ENCODE results near the gene SLC9A8. TPM values are rescaled to one million over a fixed set of nuclear protein-coding genes. Genes with fewer than 3 reads are reported as not detected.
A peak's percentile ranks its signal among the peaks of the same experiment; 100 is the strongest.

The SLC9A8 gene
- total RNA-seq, 1 donor from 2014 or later, result 1.6 TPM

DNA sequence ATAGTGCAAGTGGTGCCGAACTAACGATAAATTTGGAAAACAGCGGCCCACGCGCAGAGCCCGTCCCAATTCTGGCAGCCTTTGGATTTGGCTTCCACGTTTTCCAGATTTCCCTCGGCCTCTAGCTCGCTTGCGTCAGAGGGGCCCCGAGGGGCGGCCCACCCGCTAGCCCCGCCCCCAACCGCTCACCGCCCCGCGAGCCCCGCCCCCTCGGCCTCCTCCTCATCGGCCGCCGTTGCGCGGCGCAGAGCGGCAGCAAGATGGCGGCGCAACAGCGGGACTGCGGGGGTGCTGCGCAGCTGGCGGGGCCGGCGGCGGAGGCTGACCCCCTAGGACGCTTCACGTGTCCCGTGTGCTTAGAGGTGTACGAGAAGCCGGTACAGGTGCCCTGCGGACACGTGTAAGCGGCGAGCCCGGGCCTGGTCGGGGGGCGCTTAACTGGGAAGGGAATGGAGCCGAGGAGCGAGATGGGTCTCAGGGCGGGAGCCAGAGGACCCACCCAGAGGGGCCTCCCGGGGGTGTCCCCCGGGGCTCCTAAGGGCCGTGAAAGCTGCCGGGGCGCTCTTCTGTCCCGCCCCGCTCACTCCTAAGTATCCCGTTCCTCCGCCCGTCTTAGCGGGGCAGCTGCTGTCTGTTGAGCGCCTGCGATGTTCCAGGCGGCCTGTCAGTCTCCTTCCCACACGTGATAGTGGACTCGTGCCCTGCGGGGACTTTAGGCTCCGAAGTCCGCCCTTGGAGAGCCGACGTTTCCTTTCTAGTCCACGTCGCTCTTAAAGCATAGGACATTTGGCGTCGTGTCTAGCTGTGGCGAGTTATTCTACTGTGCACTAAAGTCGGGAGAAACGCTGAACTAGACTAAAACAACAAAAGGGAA is 123.8 kb downstream of the SLC9A8 start, which contains the start of gene RNF114:
RNF114 (plus strand) TSS at position 245 of the 874 bp plus-strand sequence; CDS start at position 261, 16 bp downstream.
- FAIRE-seq, result no peak
- DNase-seq (ENCODE audit: low read depth), result peak; percentile 52

DNA sequence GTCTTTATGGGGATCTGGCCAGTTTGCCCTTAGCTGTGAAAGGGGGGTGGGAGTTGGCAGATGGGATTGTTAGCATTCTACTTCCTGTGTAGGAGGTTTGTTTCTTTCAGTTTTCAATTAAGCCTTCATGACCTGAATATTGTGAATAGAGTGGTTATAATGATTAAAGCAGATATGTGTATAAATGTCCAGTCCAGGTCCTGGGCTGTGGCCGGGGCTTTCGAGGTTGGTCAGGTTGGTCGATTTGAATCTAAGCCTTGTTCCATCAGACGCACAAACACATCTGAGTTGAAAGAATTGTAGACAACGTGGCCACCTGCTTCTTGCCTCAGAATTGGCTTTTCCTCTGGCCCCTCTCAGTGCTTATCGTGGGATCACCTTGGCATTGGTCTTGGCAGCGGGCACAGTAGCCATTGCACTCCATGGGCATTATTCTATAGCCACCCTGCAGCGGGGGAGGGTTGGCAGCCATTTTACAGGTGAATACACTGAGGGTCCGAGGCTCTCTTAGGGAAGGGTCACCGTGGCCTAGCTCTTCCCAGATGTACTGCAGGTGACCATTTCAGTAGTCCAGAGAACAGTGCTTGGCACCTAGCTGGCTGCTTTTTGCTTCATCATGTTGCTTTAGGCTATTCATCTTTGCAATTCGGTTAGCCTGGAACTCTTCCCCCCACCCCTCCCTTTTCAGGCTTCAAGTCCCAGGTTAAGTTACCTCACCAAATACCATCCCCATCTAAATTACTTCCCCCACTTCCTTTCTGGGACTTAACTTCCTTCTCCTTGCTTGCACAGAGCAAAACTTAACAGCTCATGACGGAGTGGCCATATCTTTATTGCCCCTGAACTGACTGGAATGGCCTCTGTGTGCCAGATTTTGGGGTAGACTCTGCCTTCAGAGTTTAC is 124.7 kb downstream of the SLC9A8 start:
- H3K36me3 ChIP-seq (ENCODE audit: control insufficient read depth, insufficient read depth, low read length), result peaks cover 11% of the 10 kb centered on the region
- peak overlapping the region; percentile 92 for H3K4me3 ChIP-seq (ENCODE audit: low read depth, low read length)
- H3K27me3 ChIP-seq (ENCODE audit: control insufficient read depth, insufficient read depth, low read length), result no peaks in the 10 kb centered on the region
- FAIRE-seq (no peak), DNase-seq (ENCODE audit: low read depth) (peak; percentile 57)
- TF ChIP-seq, protein P1, sequence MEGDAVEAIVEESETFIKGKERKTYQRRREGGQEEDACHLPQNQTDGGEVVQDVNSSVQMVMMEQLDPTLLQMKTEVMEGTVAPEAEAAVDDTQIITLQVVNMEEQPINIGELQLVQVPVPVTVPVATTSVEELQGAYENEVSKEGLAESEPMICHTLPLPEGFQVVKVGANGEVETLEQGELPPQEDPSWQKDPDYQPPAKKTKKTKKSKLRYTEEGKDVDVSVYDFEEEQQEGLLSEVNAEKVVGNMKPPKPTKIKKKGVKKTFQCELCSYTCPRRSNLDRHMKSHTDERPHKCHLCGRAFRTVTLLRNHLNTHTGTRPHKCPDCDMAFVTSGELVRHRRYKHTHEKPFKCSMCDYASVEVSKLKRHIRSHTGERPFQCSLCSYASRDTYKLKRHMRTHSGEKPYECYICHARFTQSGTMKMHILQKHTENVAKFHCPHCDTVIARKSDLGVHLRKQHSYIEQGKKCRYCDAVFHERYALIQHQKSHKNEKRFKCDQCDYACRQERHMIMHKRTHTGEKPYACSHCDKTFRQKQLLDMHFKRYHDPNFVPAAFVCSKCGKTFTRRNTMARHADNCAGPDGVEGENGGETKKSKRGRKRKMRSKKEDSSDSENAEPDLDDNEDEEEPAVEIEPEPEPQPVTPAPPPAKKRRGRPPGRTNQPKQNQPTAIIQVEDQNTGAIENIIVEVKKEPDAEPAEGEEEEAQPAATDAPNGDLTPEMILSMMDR (IDR thresholded peaks at IDR 0.05; ENCODE audit: insufficient read depth, low read length, severe bottlenecking), result no peak

More for the DNA sequence above, 123.8 kb downstream of the SLC9A8 start, which contains the start of gene RNF114:
- H3K4me3 ChIP-seq (ENCODE audit: low read depth, low read length), result peak within 1 kb of the TSS; percentile 92
- no peaks in the 10 kb centered on the region for H3K27me3 ChIP-seq (ENCODE audit: control insufficient read depth, insufficient read depth, low read length)
- TF ChIP-seq, protein P1 (IDR thresholded peaks at IDR 0.05; ENCODE audit: insufficient read depth, low read length, severe bottlenecking), result no peak
- peaks cover 8% of the 10 kb centered on the region for H3K36me3 ChIP-seq (ENCODE audit: control insufficient read depth, insufficient read depth, low read length)

DNA sequence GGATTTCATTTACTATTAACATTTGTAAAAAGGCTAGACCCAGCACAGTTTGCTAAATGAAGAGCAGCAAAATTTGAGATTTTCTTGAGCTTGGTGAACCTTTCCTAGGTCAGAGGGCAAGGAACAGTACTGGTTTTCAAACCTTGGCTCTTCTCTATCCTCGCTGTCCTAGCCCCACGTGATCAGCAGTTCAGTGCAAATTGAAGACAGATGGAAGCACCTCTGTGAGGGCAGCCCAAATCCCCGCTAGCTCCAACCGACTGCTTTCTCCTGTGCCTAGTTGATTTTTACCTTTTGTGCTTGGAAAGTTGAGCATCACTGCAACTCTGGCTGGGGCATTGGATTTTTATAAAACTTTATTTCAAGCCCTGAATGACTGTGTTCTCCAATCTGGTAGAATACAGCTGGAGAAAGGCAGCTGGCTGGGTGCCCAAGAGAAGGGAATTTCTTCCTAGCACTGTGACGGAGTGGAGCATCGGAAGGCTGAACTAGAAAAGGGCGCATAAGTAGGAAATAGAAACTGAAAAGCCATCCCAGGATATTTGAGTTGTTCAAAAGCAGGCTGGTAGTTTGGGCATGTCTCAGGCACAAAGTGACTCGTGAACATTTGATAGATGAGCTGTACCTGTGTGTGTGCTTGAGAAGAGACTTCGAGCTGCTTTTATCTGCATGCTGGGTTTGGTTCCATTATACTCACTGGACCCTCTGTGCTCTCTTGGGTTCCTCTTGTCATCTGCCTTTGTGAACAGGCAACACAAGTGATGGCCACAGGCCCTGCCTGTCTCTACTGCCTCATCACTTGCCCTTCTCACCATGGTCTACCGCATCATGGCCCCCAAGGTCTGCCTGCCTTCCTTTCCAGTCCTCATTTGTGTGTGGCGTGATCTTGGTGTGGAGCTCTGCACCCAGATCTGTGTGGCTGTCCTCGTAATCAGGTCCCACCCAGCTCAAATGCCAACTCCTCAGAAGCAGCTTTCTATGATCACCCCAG is 125.8 kb downstream of the SLC9A8 start:
- DNase-seq (ENCODE audit: low read depth) (no peak), FAIRE-seq (no peak)
- Histone ChIP-seq H3K36me3 (ENCODE audit: control insufficient read depth, insufficient read depth, low read length) (peaks cover 15% of the 10 kb centered on the region), H3K4me3 (ENCODE audit: low read depth, low read length) (no peak overlapping the region), H3K27me3 (ENCODE audit: control insufficient read depth, insufficient read depth, low read length) (no peaks in the 10 kb centered on the region)
- TF ChIP-seq, protein P1 (IDR thresholded peaks at IDR 0.05; ENCODE audit: insufficient read depth, low read length, severe bottlenecking), result no peak

DNA sequence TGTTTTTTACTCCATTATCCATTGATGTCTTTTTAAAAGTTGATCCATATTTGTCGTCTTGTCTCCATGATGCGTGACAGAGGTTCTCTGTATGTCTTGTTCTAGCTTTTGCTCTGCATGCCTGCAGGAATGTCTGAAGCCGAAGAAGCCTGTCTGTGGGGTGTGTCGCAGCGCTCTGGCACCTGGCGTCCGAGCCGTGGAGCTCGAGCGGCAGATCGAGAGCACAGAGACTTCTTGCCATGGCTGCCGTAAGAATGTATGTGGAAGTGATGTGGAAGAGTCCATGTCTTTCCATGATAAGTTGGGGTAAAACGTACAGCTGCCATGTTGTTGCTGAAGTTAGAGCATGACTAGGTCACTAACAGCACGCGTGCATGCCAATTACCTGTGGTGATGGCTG is 128.8 kb downstream of the SLC9A8 start:
- DNase-seq (ENCODE audit: low read depth) (no peak), FAIRE-seq (no peak)
- no peaks in the 10 kb centered on the region for H3K27me3 ChIP-seq (ENCODE audit: control insufficient read depth, insufficient read depth, low read length)
- peaks cover 23% of the 10 kb centered on the region for H3K36me3 ChIP-seq (ENCODE audit: control insufficient read depth, insufficient read depth, low read length)
- TF ChIP-seq, protein P1 (IDR thresholded peaks at IDR 0.05; ENCODE audit: insufficient read depth, low read length, severe bottlenecking), result no peak
- H3K4me3 ChIP-seq (ENCODE audit: low read depth, low read length), result no peak overlapping the region

Other genes starting within 250 kb of the SLC9A8 start
- 0.13 and 4.7 TPM in 2 replicates for gene PTGIS, start 244.7 kb upstream of the SLC9A8 start, total RNA-seq
- gene B4GALT5, start 99.0 kb upstream of the SLC9A8 start, total RNA-seq, result 9.7 and 25.2 TPM in 2 replicates
- gene SPATA2, start 102.7 kb downstream of the SLC9A8 start, total RNA-seq, result 0.79 and 1.0 TPM in 2 replicates
- gene RNF114, start 123.6 kb downstream of the SLC9A8 start, total RNA-seq, result 28.2 and 67.1 TPM in 2 replicates
- not detected in 2 replicates for gene SNAI1, start 170.2 kb downstream of the SLC9A8 start, total RNA-seq